ENCODE results near the gene LRRC63.

The LRRC63 gene

DNA sequence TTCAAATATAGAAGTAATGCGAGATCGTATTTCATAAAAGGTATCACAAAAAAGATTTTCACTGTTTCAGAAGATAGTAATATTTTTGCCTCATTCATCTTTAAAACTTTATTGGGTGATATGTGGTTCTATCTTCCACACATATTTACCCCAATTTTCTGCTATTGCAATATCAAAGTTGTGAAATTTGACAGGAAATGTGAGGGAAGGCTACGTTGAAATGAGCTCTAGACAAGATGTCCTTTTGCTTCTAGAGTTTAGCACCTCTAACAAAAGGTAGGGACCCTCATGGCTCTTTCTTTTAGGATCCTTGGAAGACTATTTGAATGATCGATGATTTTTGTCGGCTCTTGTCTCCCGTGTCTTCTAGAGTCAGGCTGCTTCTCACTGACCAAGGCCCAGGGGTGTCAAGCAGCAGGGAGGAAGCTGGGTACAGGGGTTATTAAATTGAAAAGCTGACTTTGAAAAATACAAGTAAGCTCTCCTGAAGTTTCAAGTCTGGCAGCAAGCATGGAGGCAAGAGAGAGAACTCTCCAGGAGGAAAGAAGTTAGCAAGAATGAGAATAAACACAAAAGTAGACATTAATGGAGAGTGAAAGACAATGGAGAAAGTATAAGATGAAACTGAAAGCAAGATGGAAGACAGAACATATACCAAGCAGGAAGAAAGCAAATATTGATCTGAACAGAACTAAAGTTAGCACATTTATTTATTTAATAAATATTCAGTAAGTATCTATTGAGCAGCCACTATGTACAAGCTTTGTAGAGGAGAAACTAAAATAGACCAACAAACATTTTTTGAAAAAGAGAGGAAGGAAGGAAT lies 101.9 kb downstream of the LRRC63 start:
- no peak for DNase-seq

GRCh38 chr13:46314587-46314986 lies 102.9 kb downstream of the LRRC63 start:
- DNase-seq: no peak

DNA sequence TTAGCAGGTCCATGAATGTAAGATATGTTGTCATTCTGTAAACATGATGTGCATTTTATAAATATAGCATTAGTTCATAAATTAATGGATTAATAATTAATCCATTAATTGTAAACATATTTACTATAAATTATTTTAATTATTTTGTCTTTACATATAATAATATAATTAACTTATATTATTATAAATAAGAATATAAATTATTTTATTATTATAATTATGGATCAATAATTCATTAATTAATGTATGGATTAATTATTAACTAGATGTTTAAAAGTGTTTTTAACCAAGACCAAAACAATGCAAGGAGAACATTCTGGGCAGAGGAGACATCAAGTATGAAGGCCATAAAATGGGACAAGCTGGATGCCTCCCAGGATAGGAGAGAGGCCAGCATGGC lies 103.3 kb downstream of the LRRC63 start:
- no peak for DNase-seq

DNA sequence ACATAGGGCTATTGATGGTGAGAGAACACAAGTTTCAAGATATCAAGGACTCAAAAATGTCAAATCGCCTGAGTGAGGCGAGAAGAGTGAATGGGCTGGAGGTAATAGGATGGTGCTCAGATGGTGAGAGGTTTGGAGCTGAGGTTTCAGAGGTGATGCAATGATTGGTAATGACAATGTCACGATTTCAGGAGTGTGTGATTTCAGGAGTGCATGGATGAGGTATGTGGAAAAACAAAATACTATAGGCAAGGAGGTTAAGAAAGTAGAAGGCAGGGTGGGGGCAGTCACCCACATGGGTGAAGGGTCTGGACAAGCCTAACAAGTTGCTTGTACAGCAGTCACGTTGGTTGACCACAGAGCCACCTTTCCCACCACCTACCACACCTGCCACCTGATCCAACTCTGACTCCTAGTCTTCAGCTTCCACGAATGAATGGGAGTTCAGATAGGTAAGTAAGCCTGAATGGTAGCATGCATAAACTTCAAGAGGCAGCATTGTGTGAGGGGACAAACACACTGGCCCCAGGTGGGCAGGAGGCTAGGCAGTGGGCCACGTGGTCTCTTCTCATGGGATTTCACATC lies 103.9 kb downstream of the LRRC63 start:
- DNase-seq: no peak

DNA sequence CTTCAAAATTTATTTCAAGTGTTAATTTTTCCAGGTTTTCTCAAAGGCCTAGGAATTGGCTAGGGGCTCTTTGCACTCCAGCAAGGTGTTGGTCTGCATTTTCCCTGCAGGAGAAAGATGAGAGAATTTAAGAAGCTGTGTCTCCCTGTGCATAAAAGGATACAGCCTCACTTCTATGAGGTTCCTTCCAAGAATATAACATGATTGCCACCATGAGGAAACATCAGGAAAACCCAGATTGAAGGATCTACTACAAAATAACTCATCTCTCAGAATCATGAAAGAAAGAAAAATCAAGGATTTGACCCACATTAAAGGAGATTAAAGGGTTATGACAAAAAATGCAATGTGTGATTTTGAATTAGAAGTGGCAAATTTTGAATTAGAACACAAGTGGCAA lies 105.4 kb downstream of the LRRC63 start:
- DNase-seq: no peak

- no peak for DNase-seq
These were observed 107.3 kb downstream of the LRRC63 start for GRCh38 chr13:46318986-46319385.

- no peak for DNase-seq
These were observed 108.7 kb downstream of the LRRC63 start for GRCh38 chr13:46320406-46320805.

- DNase-seq: no peak
These were observed 109.1 kb downstream of the LRRC63 start for GRCh38 chr13:46320821-46321220.

- peak; percentile 7 for DNase-seq
These were observed 109.9 kb downstream of the LRRC63 start for GRCh38 chr13:46321494-46322225.

DNA sequence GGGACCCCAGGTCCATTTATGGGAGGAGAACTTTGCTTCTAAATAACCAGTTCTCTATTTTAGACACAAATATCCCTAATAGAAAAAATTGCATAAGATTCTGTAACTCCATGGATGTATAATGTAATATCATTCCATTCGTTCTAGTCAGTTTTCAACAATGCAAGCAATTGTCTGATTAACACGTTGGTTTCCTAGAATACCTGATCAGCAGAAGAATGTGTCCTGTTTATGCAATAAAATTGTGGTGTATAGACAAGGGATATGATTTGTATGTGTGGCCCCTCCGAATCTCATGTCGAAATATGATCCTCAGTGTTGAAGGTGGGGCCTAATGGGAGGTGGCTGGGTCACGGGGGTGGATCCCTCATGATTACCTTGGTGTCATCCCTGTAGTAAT lies 113.2 kb downstream of the LRRC63 start:
- no peak for DNase-seq
